Neural progenitor cell (in vitro differentiated cells): ENCODE results near the gene RPTOR. TPM values are rescaled to one million over a fixed set of nuclear protein-coding genes. Genes with fewer than 3 reads are reported as not detected.

Source experiments
- DNase-seq: peaks from one replicate; pipeline ENCODE4 v3.0.0-alpha.2; 2016; ENCODE audit warnings: low spot score
- H2AFZ ChIP-seq: fragments of 200-600 bp; sonication (generic); replicated peaks from 2 replicates; pipeline ENCODE4 v1.6.1; 2016; ENCODE audit warnings: antibody characterized with exemption
- H3F3A ChIP-seq: fragments of 200-600 bp; sonication (generic); 2 replicates; pipeline ENCODE4 v1.6.1; 2016; ENCODE audit warnings: antibody characterized with exemption, low read depth
- H3K27ac ChIP-seq: fragments of 200-600 bp; sonication (generic); 2 replicates; pipeline ENCODE4 v1.5.1; 2016; ENCODE audit warnings: mild to moderate bottlenecking
- H3K27me3 ChIP-seq: fragments of 200-600 bp; sonication (generic); 2 replicates; pipeline ENCODE4 v1.6.1; 2016; ENCODE audit warnings: mild to moderate bottlenecking, moderate library complexity
- H3K36me3 ChIP-seq: fragments of 200-600 bp; sonication (generic); 2 replicates; pipeline ENCODE4 v1.5.1; 2016
- H3K4me1 ChIP-seq: fragments of 200-600 bp; sonication (generic); 2 replicates; pipeline ENCODE4 v1.6.1; 2016; ENCODE audit warnings: mixed run types
- H3K4me2 ChIP-seq: fragments of 200-600 bp; sonication (generic); 2 replicates; pipeline ENCODE4 v1.6.1; 2016
- H3K4me3 ChIP-seq: fragments of 200-600 bp; sonication (generic); 2 replicates; pipeline ENCODE4 v1.5.1; 2016
- H3K79me2 ChIP-seq: fragments of 200-600 bp; sonication (generic); 2 replicates; pipeline ENCODE4 v1.6.1; 2016; ENCODE audit warnings: low read depth
- H3K9ac ChIP-seq: fragments of 200-600 bp; sonication (generic); 2 replicates; pipeline ENCODE4 v1.6.1; 2016
- H3K9me3 ChIP-seq: fragments of 200-600 bp; sonication (generic); 2 replicates; pipeline ENCODE4 v1.5.1; 2016; ENCODE audit warnings: low read depth
- H4K20me1 ChIP-seq: fragments of 200-600 bp; sonication (generic); 2 replicates; pipeline ENCODE4 v1.6.1; 2016; ENCODE audit warnings: low read depth
- H3K27ac Mint-ChIP-seq: 3 replicates; pipeline ENCODE4 v1.8.0; 2021; ENCODE audit warnings: mixed read lengths
- H3K27me3 Mint-ChIP-seq: 2 replicates; pipeline ENCODE4 v1.8.0; 2022; ENCODE audit warnings: low read depth, mild to moderate bottlenecking, inconsistent platforms, moderate library complexity, mixed read lengths; ENCODE audit not compliant: insufficient read depth
- H3K36me3 Mint-ChIP-seq: 3 replicates; pipeline ENCODE4 v1.8.0; 2021; ENCODE audit warnings: mixed read lengths
- H3K4me1 Mint-ChIP-seq: 3 replicates; pipeline ENCODE4 v1.8.0; 2021; ENCODE audit warnings: mixed read lengths
- H3K4me3 Mint-ChIP-seq: 3 replicates; pipeline ENCODE4 v1.8.0; 2021; ENCODE audit warnings: mild to moderate bottlenecking, moderate library complexity, mixed read lengths
- H3K9me3 Mint-ChIP-seq: 3 replicates; pipeline ENCODE4 v1.8.0; 2020; ENCODE audit warnings: mixed read lengths
- CTCF ChIP-seq: fragments of 200-600 bp; sonication (generic); IDR thresholded peaks from 2 replicates; pipeline ENCODE4 v1.5.1; 2017; ENCODE audit warnings: antibody characterized with exemption, mild to moderate bottlenecking
- EZH2 ChIP-seq: fragments of 200-600 bp; sonication (generic); IDR thresholded peaks from 2 replicates; pipeline ENCODE4 v1.6.1; 2017; ENCODE audit warnings: antibody characterized with exemption, mild to moderate bottlenecking, moderate library complexity
- EZH2phosphoT487 ChIP-seq: fragments of 200-600 bp; sonication (generic); IDR thresholded peaks from 2 replicates; pipeline ENCODE4 v1.6.1; 2017; ENCODE audit warnings: antibody characterized with exemption
- total RNA-seq: library from RNA; depleted of rRNA; stranded (reverse); fragments of >200 nt; gene quantifications from 2 replicates; pipeline ENCODE4 v1.2.3, GENCODE V29; 2015; ENCODE audit warnings: low replicate concordance

The RPTOR gene
- total RNA-seq, 1 donor from 2014 or later: 7.4 TPM

- Mint-ChIP-seq H3K27ac (no peak overlapping the region), H3K27me3 (peaks cover 15% of the 10 kb centered on the region), H3K4me3 (no peak overlapping the region), H3K9me3 (no peaks in the 10 kb centered on the region), H3K4me1 (peaks cover 18% of the 10 kb centered on the region), H3K36me3 (no peaks in the 10 kb centered on the region)
- H3K27me3 ChIP-seq: peaks cover 45% of the 10 kb centered on the region
- TF ChIP-seq CTCF (no peak), EZH2 (no peak), EZH2phosphoT487 (no peak)
- no peak overlapping the region for H3K9ac ChIP-seq
- no peak for DNase-seq
- no peak overlapping the region for H3K4me3 ChIP-seq
- no peaks in the 10 kb centered on the region for H3K36me3 ChIP-seq
- H3K79me2 ChIP-seq: no peaks in the 10 kb centered on the region
- H3F3A ChIP-seq: peaks cover 3% of the 10 kb centered on the region
- peaks cover 6% of the 10 kb centered on the region for H3K4me1 ChIP-seq
- no peaks in the 10 kb centered on the region for H3K9me3 ChIP-seq
- no peak overlapping the region for H3K4me2 ChIP-seq
- H3K27ac ChIP-seq: no peak overlapping the region
- no peak overlapping the region for H2AFZ ChIP-seq
- peaks cover 6% of the 10 kb centered on the region for H4K20me1 ChIP-seq
These were observed 443.4 kb downstream of the RPTOR start for GRCh38 chr17:80987941-80988461.

GRCh38 chr17:80989586-80989913, 444.9 kb downstream of the RPTOR start:
- no peak overlapping the region for H3K4me2 ChIP-seq
- H3F3A ChIP-seq: peaks cover 3% of the 10 kb centered on the region
- H3K36me3 ChIP-seq: no peaks in the 10 kb centered on the region
- no peak for DNase-seq
- H3K4me1 ChIP-seq: peaks cover 6% of the 10 kb centered on the region
- Mint-ChIP-seq H3K9me3 (no peaks in the 10 kb centered on the region), H3K4me3 (no peak overlapping the region), H3K27me3 (peaks cover 10% of the 10 kb centered on the region), H3K4me1 (peaks cover 20% of the 10 kb centered on the region), H3K27ac (no peak overlapping the region), H3K36me3 (no peaks in the 10 kb centered on the region)
- no peak overlapping the region for H3K9ac ChIP-seq
- TF ChIP-seq EZH2 (no peak), CTCF (no peak), EZH2phosphoT487 (no peak)
- no peak overlapping the region for H2AFZ ChIP-seq
- H4K20me1 ChIP-seq: peaks cover 16% of the 10 kb centered on the region
- peaks cover 45% of the 10 kb centered on the region for H3K27me3 ChIP-seq
- H3K9me3 ChIP-seq: no peaks in the 10 kb centered on the region
- H3K4me3 ChIP-seq: no peak overlapping the region
- no peaks in the 10 kb centered on the region for H3K79me2 ChIP-seq
- no peak overlapping the region for H3K27ac ChIP-seq

GRCh38 chr17:80990921-80991644, 446.4 kb downstream of the RPTOR start:
- DNase-seq: no peak
- H2AFZ ChIP-seq: peak overlapping the region; percentile 90
- peaks cover 17% of the 10 kb centered on the region for H3K4me1 Mint-ChIP-seq
- H3K36me3 ChIP-seq: no peaks in the 10 kb centered on the region
- peak overlapping the region; percentile 98 for H3K4me2 ChIP-seq
- peaks cover 16% of the 10 kb centered on the region for H4K20me1 ChIP-seq
- H3K27me3 ChIP-seq: peaks cover 45% of the 10 kb centered on the region
- peak overlapping the region; percentile 86 for H3K4me3 Mint-ChIP-seq
- H3K79me2 ChIP-seq: no peaks in the 10 kb centered on the region
- peaks cover 9% of the 10 kb centered on the region for H3K27me3 Mint-ChIP-seq
- no peaks in the 10 kb centered on the region for H3K9me3 ChIP-seq
- no peak overlapping the region for H3K27ac ChIP-seq
- peaks cover 2% of the 10 kb centered on the region for H3K36me3 Mint-ChIP-seq
- TF ChIP-seq EZH2phosphoT487 (no peak), CTCF (no peak), EZH2 (no peak)
- peaks cover 6% of the 10 kb centered on the region for H3K4me1 ChIP-seq
- peak overlapping the region; percentile 93 for H3K4me3 ChIP-seq
- peaks cover 3% of the 10 kb centered on the region for H3F3A ChIP-seq
- no peaks in the 10 kb centered on the region for H3K9me3 Mint-ChIP-seq
- H3K9ac ChIP-seq: no peak overlapping the region
- H3K27ac Mint-ChIP-seq: peak overlapping the region; percentile 57
